Measurements from ENCODE around the gene GLTP. TPM values are rescaled to one million over a fixed set of nuclear protein-coding genes. Genes with fewer than 3 reads are reported as not detected.

The GLTP gene
- total RNA-seq, 1 donor from 2014 or later: 27.1 TPM

- H3K9ac ChIP-seq (ENCODE audit: low read length): no peak overlapping the region
- no peaks in the 10 kb centered on the region for H3K36me3 ChIP-seq (ENCODE audit: insufficient read depth, low read length)
- H3K27me3 Mint-ChIP-seq (ENCODE audit: low read depth, unreplicated experiment): no peaks in the 10 kb centered on the region
- H4K20me1 ChIP-seq (ENCODE audit: insufficient read depth, low read length): no peaks in the 10 kb centered on the region
- no peak for TF ChIP-seq EZH2 (IDR thresholded peaks at IDR 0.05; ENCODE audit: insufficient read depth, low read length)
- TF ChIP-seq, protein P1, sequence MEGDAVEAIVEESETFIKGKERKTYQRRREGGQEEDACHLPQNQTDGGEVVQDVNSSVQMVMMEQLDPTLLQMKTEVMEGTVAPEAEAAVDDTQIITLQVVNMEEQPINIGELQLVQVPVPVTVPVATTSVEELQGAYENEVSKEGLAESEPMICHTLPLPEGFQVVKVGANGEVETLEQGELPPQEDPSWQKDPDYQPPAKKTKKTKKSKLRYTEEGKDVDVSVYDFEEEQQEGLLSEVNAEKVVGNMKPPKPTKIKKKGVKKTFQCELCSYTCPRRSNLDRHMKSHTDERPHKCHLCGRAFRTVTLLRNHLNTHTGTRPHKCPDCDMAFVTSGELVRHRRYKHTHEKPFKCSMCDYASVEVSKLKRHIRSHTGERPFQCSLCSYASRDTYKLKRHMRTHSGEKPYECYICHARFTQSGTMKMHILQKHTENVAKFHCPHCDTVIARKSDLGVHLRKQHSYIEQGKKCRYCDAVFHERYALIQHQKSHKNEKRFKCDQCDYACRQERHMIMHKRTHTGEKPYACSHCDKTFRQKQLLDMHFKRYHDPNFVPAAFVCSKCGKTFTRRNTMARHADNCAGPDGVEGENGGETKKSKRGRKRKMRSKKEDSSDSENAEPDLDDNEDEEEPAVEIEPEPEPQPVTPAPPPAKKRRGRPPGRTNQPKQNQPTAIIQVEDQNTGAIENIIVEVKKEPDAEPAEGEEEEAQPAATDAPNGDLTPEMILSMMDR (IDR thresholded peaks at IDR 0.05; ENCODE audit: insufficient read depth, low read depth, low read length): no peak
- H2AFZ ChIP-seq (ENCODE audit: low read depth, low read length): no peak overlapping the region
- H3K9me3 ChIP-seq (ENCODE audit: insufficient read depth, low read depth, low read length): no peaks in the 10 kb centered on the region
- H3K4me1 ChIP-seq (ENCODE audit: insufficient read depth, low read length): no peaks in the 10 kb centered on the region
- no peak overlapping the region for H3K4me3 Mint-ChIP-seq (ENCODE audit: unreplicated experiment)
- no peak for DNase-seq (ENCODE audit: low read depth)
- H3K27ac Mint-ChIP-seq (ENCODE audit: unreplicated experiment): no peak overlapping the region
- no peak for FAIRE-seq
- H3K4me3 ChIP-seq (ENCODE audit: insufficient read depth, low read depth, low read length): no peak overlapping the region
- peaks cover 18% of the 10 kb centered on the region for H3K36me3 Mint-ChIP-seq (ENCODE audit: low read depth, unreplicated experiment)
- no peak overlapping the region for H3K4me2 ChIP-seq (ENCODE audit: low read length)
- H3K27me3 ChIP-seq (ENCODE audit: insufficient read depth, low read length): no peaks in the 10 kb centered on the region
- no peaks in the 10 kb centered on the region for H3K9me3 Mint-ChIP-seq (ENCODE audit: unreplicated experiment)
- no peaks in the 10 kb centered on the region for H3K79me2 ChIP-seq (ENCODE audit: insufficient read depth, low read length)
- no peaks in the 10 kb centered on the region for H3K4me1 Mint-ChIP-seq (ENCODE audit: low read depth, unreplicated experiment)
- no peak overlapping the region for H3K27ac ChIP-seq (ENCODE audit: low read depth, low read length)
Measured at GRCh38 chr12:109925185-109925840, 45.0 kb upstream of the GLTP start.

DNA sequence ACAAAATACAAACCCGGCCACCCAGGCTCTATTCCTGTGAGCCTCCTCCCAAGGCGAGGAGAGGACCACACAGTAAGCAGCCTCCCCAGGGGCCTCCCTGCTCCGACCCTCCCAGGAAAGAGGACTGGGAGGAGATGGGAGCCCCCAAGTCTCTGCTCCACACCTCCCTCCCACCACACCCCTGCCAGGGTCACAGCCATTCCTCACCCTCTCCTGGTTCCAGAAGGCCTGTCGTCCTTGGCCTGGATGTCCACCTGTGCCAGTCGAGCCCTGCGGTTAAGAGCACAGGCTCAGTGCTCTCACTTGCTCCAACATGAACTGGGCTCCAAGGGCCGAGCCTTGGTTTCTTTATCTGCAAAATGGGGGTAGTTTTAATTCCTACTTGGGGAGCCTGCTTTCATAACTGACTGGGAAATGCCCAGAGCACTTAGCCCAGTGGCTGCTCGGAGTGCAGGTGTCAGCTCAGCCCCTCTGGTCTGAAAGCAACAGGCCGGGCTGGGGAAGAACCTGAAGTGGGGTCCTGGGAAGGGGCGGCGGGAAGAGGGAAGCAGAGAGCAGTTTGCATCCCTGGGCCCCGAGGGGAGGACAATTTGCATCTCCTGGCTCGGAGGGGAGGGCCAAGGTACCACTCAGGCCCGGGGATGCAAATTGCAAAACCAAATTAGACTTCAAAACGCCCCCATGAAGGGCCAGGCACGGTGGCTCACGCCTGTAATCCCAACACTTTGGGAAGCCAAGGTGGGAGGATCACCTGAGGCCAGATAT, 43.3 kb upstream of the GLTP start:
- Mint-ChIP-seq H3K9me3 (ENCODE audit: unreplicated experiment) (peaks cover 2% of the 10 kb centered on the region), H3K36me3 (ENCODE audit: low read depth, unreplicated experiment) (peaks cover 20% of the 10 kb centered on the region), H3K4me1 (ENCODE audit: low read depth, unreplicated experiment) (peaks cover 6% of the 10 kb centered on the region), H3K27ac (ENCODE audit: unreplicated experiment) (no peak overlapping the region), H3K4me3 (ENCODE audit: unreplicated experiment) (no peak overlapping the region), H3K27me3 (ENCODE audit: low read depth, unreplicated experiment) (no peaks in the 10 kb centered on the region)
- Histone ChIP-seq H3K27ac (ENCODE audit: low read depth, low read length) (no peak overlapping the region), H2AFZ (ENCODE audit: low read depth, low read length) (no peak overlapping the region), H3K36me3 (ENCODE audit: insufficient read depth, low read length) (no peaks in the 10 kb centered on the region), H3K27me3 (ENCODE audit: insufficient read depth, low read length) (no peaks in the 10 kb centered on the region), H3K4me3 (ENCODE audit: insufficient read depth, low read depth, low read length) (no peak overlapping the region), H3K9ac (ENCODE audit: low read length) (no peak overlapping the region), H3K9me3 (ENCODE audit: insufficient read depth, low read depth, low read length) (no peaks in the 10 kb centered on the region), H3K4me2 (ENCODE audit: low read length) (no peak overlapping the region), H3K4me1 (ENCODE audit: insufficient read depth, low read length) (no peaks in the 10 kb centered on the region), H3K79me2 (ENCODE audit: insufficient read depth, low read length) (no peaks in the 10 kb centered on the region), H4K20me1 (ENCODE audit: insufficient read depth, low read length) (no peaks in the 10 kb centered on the region)
- TF ChIP-seq, protein P1 (IDR thresholded peaks at IDR 0.05; ENCODE audit: insufficient read depth, low read depth, low read length): no peak
- TF ChIP-seq EZH2 (IDR thresholded peaks at IDR 0.05; ENCODE audit: insufficient read depth, low read length): no peak
- no peak for DNase-seq (ENCODE audit: low read depth)
- no peak for FAIRE-seq

GRCh38 chr12:109923038-109923437, 42.7 kb upstream of the GLTP start:
- no peak overlapping the region for H3K4me3 ChIP-seq (ENCODE audit: insufficient read depth, low read depth, low read length)
- no peak overlapping the region for H3K27ac Mint-ChIP-seq (ENCODE audit: unreplicated experiment)
- no peaks in the 10 kb centered on the region for H3K4me1 ChIP-seq (ENCODE audit: insufficient read depth, low read length)
- H4K20me1 ChIP-seq (ENCODE audit: insufficient read depth, low read length): no peaks in the 10 kb centered on the region
- no peak for TF ChIP-seq EZH2 (IDR thresholded peaks at IDR 0.05; ENCODE audit: insufficient read depth, low read length)
- no peak overlapping the region for H3K27ac ChIP-seq (ENCODE audit: low read depth, low read length)
- H3K9me3 ChIP-seq (ENCODE audit: insufficient read depth, low read depth, low read length): no peaks in the 10 kb centered on the region
- H3K36me3 ChIP-seq (ENCODE audit: insufficient read depth, low read length): peaks cover 2% of the 10 kb centered on the region
- no peak for FAIRE-seq
- H3K27me3 Mint-ChIP-seq (ENCODE audit: low read depth, unreplicated experiment): no peaks in the 10 kb centered on the region
- no peak for DNase-seq (ENCODE audit: low read depth)
- peaks cover 6% of the 10 kb centered on the region for H3K4me1 Mint-ChIP-seq (ENCODE audit: low read depth, unreplicated experiment)
- no peak overlapping the region for H3K4me3 Mint-ChIP-seq (ENCODE audit: unreplicated experiment)
- no peak overlapping the region for H3K9ac ChIP-seq (ENCODE audit: low read length)
- H3K79me2 ChIP-seq (ENCODE audit: insufficient read depth, low read length): no peaks in the 10 kb centered on the region
- peaks cover 20% of the 10 kb centered on the region for H3K36me3 Mint-ChIP-seq (ENCODE audit: low read depth, unreplicated experiment)
- no peak overlapping the region for H3K4me2 ChIP-seq (ENCODE audit: low read length)
- H3K9me3 Mint-ChIP-seq (ENCODE audit: unreplicated experiment): peaks cover 2% of the 10 kb centered on the region
- no peaks in the 10 kb centered on the region for H3K27me3 ChIP-seq (ENCODE audit: insufficient read depth, low read length)
- no peak overlapping the region for H2AFZ ChIP-seq (ENCODE audit: low read depth, low read length)
